Thymus (tissue), 11 donors: ENCODE data around the gene TEX101. TPM values are rescaled to one million over a fixed set of nuclear protein-coding genes. Genes with fewer than 3 reads are reported as not detected.
"Not testable (repeated sequence)": the region's sequence is repeated elsewhere in the genome, so short reads cannot be mapped to it uniquely, and the experiment has no call there.

ENCODE experiments used
- DNase-seq, 9 donors: peaks; one replicate each; pipeline ENCODE4 v3.0.0-alpha.2; 2013; ENCODE audit warnings: low spot score in 9 of 9, low read depth in 6 of 9, missing footprints in 1 of 9
- H3K27ac ChIP-seq, 2 donors: one replicate each; pipeline ENCODE4 v1.5.1; 2013; ENCODE audit warnings: control low read depth in 1 of 2, low read depth in 1 of 2, low read length in 1 of 2, mild to moderate bottlenecking in 1 of 2, moderate library complexity in 1 of 2
- H3K27me3 ChIP-seq, 2 donors: one replicate each; pipeline ENCODE4 v1.5.1; 2013; ENCODE audit warnings: low read length in 1 of 2; ENCODE audit not compliant: control insufficient read depth in 2 of 2, insufficient read depth in 1 of 2
- H3K36me3 ChIP-seq, 2 donors: one replicate each; pipeline ENCODE4 v1.5.1; 2013; ENCODE audit warnings: low read length in 1 of 2, mild to moderate bottlenecking in 1 of 2, moderate library complexity in 1 of 2; ENCODE audit not compliant: control insufficient read depth in 2 of 2, insufficient read depth in 2 of 2
- H3K4me1 ChIP-seq, 2 donors: one replicate each; pipeline ENCODE4 v1.5.1; 2013; ENCODE audit warnings: low read length in 2 of 2; ENCODE audit not compliant: control insufficient read depth in 2 of 2, insufficient read depth in 2 of 2
- H3K4me3 ChIP-seq, 2 donors: one replicate each; pipeline ENCODE4 v1.5.1; 2013; ENCODE audit warnings: low read length in 2 of 2, control low read depth in 1 of 2, mild to moderate bottlenecking in 1 of 2
- H3K9me3 ChIP-seq, 2 donors: one replicate each; pipeline ENCODE4 v1.5.1; 2013; ENCODE audit warnings: low read length in 1 of 2, mild to moderate bottlenecking in 1 of 2; ENCODE audit not compliant: control insufficient read depth in 2 of 2, insufficient read depth in 1 of 2
- WGBS: extraction: QIAGEN DNeasy Blood & Tissue Kit; methylation state at CpG from one replicate; pipeline ENCODE4 v1.1.7; 2013; 5-methylcytosine and 5-hydroxymethylcytosine counted together
- polyA plus RNA-seq: library from polyadenylated mRNA; stranded (reverse); fragments of 200-250 nt; gene quantifications from one replicate; pipeline ENCODE4 v1.2.3, GENCODE V29; 2013
- total RNA-seq: library from RNA; stranded (reverse); fragments of 120-200 nt; gene quantifications from one replicate; pipeline ENCODE4 v1.2.4, GENCODE V29; 2013
- donor health status: healthy.

TEX101 gene
- total and polyA plus RNA-seq, 2 donors, result 0.18 to 0.99 TPM

GRCh38 chr19:43439032-43439708 is 24.5 kb downstream of the TEX101 start:
- Histone ChIP-seq H3K36me3 (no peaks in the 10 kb centered on the region), H3K4me1 (peaks cover 8 to 20% of the 10 kb centered on the region in 2 donors), H3K9me3 (no peaks in the 10 kb centered on the region), H3K27ac (peak overlapping the region in 1 of 2 donors; percentile 65), H3K27me3 (no peaks in the 10 kb centered on the region), H3K4me3 (no peak overlapping the region)
- 40% methylated on average over 14 of the region's 14 CpGs for WGBS
- peak in 4 of 9 donors; percentile 37 to 77 (median 51) for DNase-seq

GRCh38 chr19:43439709-43440063 is 25.0 kb downstream of the TEX101 start:
- H3K4me3 ChIP-seq, result no peak overlapping the region
- H3K4me1 ChIP-seq, result peaks cover 8 to 21% of the 10 kb centered on the region in 2 donors
- no peaks in the 10 kb centered on the region for H3K27me3 ChIP-seq
- H3K27ac ChIP-seq, result peak overlapping the region in 1 of 2 donors; percentile 49
- DNase-seq, result no peak
- no peaks in the 10 kb centered on the region for H3K9me3 ChIP-seq
- H3K36me3 ChIP-seq, result no peaks in the 10 kb centered on the region

GRCh38 chr19:43441716-43442115 is 27.0 kb downstream of the TEX101 start:
- no peak overlapping the region for H3K27ac ChIP-seq
- no peaks in the 10 kb centered on the region for H3K36me3 ChIP-seq
- WGBS, result 88% methylated on average over 3 of the region's 3 CpGs
- H3K9me3 ChIP-seq, result no peaks in the 10 kb centered on the region
- no peak for DNase-seq
- H3K4me3 ChIP-seq, result no peak overlapping the region
- H3K4me1 ChIP-seq, result peaks cover 8 to 22% of the 10 kb centered on the region in 2 donors
- no peaks in the 10 kb centered on the region for H3K27me3 ChIP-seq

GRCh38 chr19:43444091-43444490 is 29.4 kb downstream of the TEX101 start:
- not testable (repeated sequence) for H3K4me1 ChIP-seq, H3K36me3 ChIP-seq, H3K4me3 ChIP-seq, DNase-seq, H3K9me3 ChIP-seq, H3K27ac ChIP-seq, H3K27me3 ChIP-seq
- 97% methylated on average over 9 of the region's 9 CpGs for WGBS

- peaks cover 0 to 3% of the 10 kb centered on the region in 2 donors for H3K4me1 ChIP-seq
- WGBS, result 95% methylated on average over 15 of the region's 15 CpGs
- no peaks in the 10 kb centered on the region for H3K36me3 ChIP-seq
- no peak overlapping the region for H3K27ac ChIP-seq
- DNase-seq, result no peak
- no peak overlapping the region for H3K4me3 ChIP-seq
- H3K27me3 ChIP-seq, result no peaks in the 10 kb centered on the region
- no peaks in the 10 kb centered on the region for H3K9me3 ChIP-seq
Measured at GRCh38 chr19:43444531-43445287, 30.0 kb downstream of the TEX101 start.

GRCh38 chr19:43445426-43445825 is 30.7 kb downstream of the TEX101 start:
- no peak for DNase-seq
- Histone ChIP-seq H3K36me3 (no peaks in the 10 kb centered on the region), H3K9me3 (no peaks in the 10 kb centered on the region), H3K4me3 (no peak overlapping the region), H3K27me3 (no peaks in the 10 kb centered on the region), H3K4me1 (peaks cover 0 to 2% of the 10 kb centered on the region in 2 donors), H3K27ac (no peak overlapping the region)
- whole genome bisulfite sequencing, result 95% methylated on average over 2 of the region's 2 CpGs

GRCh38 chr19:43446746-43447489 is 32.2 kb downstream of the TEX101 start:
- Histone ChIP-seq H3K9me3 (no peaks in the 10 kb centered on the region), H3K4me3 (no peak overlapping the region), H3K36me3 (no peaks in the 10 kb centered on the region), H3K4me1 (peaks cover 0 to 2% of the 10 kb centered on the region in 2 donors), H3K27ac (no peak overlapping the region), H3K27me3 (no peaks in the 10 kb centered on the region)
- WGBS, result 42% methylated on average over 14 of the region's 14 CpGs
- DNase-seq, result peak in 6 of 9 donors; percentile 54 to 85 (median 72)

- peaks cover 0 to 2% of the 10 kb centered on the region in 2 donors for H3K4me1 ChIP-seq
- no peaks in the 10 kb centered on the region for H3K9me3 ChIP-seq
- H3K4me3 ChIP-seq, result no peak overlapping the region
- no peaks in the 10 kb centered on the region for H3K36me3 ChIP-seq
- 97% methylated on average over 9 of the region's 9 CpGs for WGBS
- no peaks in the 10 kb centered on the region for H3K27me3 ChIP-seq
- H3K27ac ChIP-seq, result no peak overlapping the region
- no peak for DNase-seq
Measured at GRCh38 chr19:43447655-43448054, 33.0 kb downstream of the TEX101 start.

GRCh38 chr19:43450545-43450997 is 35.9 kb downstream of the TEX101 start:
- DNase-seq, result peak in 1 of 9 donors; percentile 32
- Histone ChIP-seq H3K27me3 (no peaks in the 10 kb centered on the region), H3K4me1 (no peaks in the 10 kb centered on the region), H3K9me3 (no peaks in the 10 kb centered on the region), H3K36me3 (no peaks in the 10 kb centered on the region), H3K27ac (peak overlapping the region; percentile 23 to 31), H3K4me3 (no peak overlapping the region)
- WGBS, result 59% methylated on average over 2 of the region's 2 CpGs
